Activated T-helper 1 cell treated with Interleukin-2 at 50 U/mL for 16 hours (primary cell): ENCODE data around the gene UNC119B.

Experiments
- DNase-seq: peaks from one replicate; pipeline ENCODE4 v3.0.0-alpha.2; 2020; ENCODE audit warnings: low read depth

Gene UNC119B

DNA sequence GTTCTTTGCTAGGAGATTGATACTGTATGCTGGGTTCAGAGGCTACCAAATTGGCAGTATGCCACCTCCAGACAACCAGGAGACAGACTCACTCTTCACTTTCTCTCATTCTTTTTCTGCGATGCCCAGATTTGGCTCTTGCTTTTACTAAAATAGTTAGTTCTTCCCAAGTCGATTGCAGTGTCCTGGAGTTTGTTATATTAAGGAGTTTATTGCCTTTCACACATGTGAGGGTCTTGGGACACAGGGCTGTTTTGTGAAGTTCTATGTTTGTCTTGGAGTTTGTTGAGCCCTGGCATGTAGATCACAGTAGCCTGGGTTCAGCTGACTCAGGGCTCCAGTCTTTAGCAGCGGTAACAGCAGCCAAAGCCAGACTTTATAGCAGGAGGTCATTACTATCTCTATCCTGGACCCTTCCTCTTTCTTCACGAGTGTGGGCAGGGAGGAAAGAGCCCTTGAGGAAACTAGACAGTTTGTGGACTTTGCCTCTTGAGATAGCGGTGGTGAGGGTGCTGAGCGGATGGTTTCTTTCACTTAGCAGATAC is 21.7 kb upstream of the UNC119B start:
- no peak for DNase-seq

DNA sequence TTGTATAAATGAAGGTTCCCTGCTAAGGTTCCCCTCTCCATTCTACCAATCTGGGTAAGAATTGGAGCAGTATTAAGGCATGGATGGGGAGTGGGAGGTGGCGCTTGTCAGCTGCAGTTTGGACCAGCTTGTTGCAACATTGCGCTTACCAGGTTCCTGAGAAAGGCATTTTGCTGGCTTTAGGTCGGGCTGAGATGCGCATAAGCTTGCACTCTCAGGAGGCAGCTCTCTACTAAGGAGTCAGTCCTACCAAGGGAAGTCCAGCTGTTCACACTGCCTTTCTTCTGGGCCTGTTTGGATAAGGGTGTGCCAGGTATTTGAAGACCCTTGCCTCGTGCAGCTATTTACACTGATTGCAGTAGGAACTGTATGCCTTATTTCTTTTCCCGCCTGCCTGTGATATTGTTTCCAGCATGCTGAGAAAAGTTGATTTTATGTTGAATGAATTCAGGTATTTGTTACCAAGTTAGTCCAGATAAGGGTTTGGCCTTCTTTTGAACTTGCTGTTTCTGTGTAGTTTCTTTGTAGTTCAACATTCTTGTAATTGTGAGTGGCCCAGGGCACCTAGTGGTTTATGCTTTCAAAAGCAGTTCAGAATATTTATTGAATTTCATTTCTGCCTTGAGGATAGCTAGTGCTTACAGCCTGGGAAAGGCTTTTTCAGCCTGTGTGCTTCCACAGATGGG is 20.7 kb upstream of the UNC119B start:
- no peak for DNase-seq

DNA sequence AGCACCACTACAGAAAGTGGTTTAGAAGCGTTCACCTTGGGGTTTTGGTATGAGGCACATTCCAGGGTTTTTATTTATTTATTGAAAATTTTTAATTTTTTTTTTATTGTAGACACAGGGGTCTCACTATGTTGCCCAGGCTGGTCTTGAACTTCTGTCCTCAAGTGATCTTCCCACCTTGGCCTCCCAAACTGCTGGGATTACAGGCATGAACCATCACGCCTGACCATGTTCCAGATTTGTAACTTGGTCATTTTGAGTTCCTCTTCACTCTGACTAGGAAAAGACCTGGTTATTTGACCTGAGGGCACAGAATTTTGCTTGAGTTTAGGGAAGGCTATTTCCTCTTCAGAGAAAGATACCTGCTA is 20.2 kb upstream of the UNC119B start:
- no peak for DNase-seq

GRCh38 chr12:120690978-120691377 is 19.3 kb upstream of the UNC119B start:
- no peak for DNase-seq

DNA sequence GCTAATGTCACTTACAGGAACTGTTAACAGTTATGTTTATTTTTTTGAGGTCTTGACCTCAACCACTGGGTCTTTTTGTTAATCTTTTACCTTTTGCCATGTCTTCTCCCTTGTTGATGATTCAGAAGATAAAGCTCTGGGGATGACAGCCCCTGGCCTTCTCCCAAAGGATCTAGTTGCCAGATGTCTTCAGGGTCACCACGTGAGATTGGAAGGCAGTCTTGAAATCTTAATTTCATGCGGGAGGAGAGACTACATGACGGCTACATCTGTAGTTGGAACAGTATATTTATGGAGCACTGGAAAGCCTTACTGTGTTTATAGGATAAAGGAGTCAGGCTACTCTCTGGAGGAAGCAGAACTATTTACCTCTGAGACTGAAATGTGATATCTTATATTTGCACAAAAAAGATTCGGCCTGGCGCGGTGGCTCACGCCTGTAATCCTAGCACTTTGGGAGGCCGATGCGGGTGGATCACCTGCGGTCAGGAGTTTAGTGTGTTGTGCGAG is 17.7 kb upstream of the UNC119B start:
- no peak for DNase-seq

- DNase-seq = no peak
Observed at GRCh38 chr12:120693848-120694247, 16.4 kb upstream of the UNC119B start.

DNA sequence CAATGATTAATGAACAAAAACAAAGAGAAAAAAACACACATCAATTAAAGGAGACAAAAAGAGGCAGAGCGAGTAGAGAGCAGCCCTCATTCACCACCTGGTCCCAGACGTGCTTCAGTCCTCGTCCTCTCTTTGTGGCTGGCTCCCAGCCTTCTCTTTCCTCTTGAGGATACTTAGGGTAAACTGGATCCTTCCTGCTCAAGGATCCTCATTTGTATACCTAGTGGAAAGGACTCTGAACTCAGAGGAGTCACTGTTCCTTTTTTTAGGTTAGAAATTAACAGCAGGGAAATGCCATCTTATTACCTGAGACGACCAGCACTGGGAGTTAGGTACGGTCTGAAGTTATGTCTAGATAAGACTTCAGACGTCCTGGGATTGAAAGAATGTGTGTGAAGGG is 13.6 kb upstream of the UNC119B start:
- DNase-seq = no peak

GRCh38 chr12:120697344-120697743 is 12.9 kb upstream of the UNC119B start:
- DNase-seq = no peak

DNA sequence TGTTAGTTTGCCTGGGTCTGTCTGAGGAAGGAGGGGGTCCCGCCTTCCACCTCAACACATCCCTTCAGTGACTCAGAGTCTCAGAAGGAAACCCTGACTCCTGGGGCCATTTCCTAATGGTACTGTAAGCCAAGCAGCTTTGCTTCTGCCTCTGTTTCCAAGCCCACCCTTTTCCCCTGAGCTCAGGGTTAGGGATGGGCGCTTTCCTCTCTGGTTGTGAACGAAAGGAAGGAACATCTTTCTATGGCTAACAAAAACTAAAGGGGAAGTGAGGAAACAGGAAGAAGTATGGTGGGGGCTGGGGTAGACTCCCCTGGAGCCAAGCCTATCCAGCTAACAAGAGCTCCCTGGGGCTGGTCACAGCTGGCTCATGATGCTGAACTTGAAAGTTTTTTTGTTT is 11.6 kb upstream of the UNC119B start:
- no peak for DNase-seq

DNA sequence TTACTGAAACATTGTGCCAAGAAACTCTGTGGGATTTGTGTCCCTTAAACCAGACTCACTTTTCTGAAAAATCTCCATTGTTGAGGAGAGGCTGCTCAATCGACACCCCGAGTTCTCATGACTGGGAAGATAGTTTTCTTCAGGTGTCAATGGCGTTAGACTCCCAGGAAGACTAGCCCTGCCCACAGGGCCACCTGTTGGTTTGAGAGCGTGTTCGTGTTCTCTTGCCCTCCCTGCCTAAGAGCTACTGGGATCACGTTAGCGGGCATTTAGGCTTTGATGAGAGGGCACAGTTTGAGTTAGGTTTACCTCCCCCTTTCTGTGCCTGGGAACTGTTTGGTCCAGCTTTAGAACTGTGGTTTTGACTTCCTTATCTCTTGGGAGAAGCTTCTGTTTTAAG is 10.7 kb upstream of the UNC119B start:
- DNase-seq = no peak

- no peak for DNase-seq
Observed at GRCh38 chr12:120700886-120701285, 9.4 kb upstream of the UNC119B start.

GRCh38 chr12:120702637-120703036 is 7.6 kb upstream of the UNC119B start:
- DNase-seq = no peak

GRCh38 chr12:120703311-120703942 is 6.8 kb upstream of the UNC119B start:
- no peak for DNase-seq

- DNase-seq = no peak
Observed at GRCh38 chr12:120705618-120706017, 4.6 kb upstream of the UNC119B start.

GRCh38 chr12:120706029-120706428 is 4.2 kb upstream of the UNC119B start:
- no peak for DNase-seq

GRCh38 chr12:120708651-120709050 is 1.6 kb upstream of the UNC119B start:
- no peak for DNase-seq

GRCh38 chr12:120710805-120711296 is 593 bp downstream of the UNC119B start:
- peak; percentile 9 for DNase-seq

DNA sequence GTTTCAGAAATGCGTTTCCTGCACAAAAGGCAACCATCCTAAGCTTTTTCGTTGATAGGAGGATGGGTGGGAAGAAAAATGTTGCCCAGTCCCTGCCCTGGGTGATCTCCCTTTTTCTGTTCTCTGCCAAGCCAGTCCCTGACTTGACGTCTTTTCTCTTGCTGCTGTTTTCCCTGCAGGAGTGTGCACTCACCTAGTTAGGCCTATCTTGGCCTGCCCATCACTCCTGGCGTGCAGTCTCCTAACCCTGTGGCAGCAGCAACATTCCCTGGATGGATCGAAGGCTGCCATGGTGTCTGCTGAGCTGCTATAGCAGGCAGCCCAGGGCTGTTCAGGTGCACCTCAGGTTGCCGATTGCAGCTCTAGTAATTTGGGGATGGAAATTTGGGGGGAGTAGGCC is 1.2 kb downstream of the UNC119B start:
- no peak for DNase-seq

GRCh38 chr12:120712610-120713009 is 2.4 kb downstream of the UNC119B start:
- DNase-seq = no peak

DNA sequence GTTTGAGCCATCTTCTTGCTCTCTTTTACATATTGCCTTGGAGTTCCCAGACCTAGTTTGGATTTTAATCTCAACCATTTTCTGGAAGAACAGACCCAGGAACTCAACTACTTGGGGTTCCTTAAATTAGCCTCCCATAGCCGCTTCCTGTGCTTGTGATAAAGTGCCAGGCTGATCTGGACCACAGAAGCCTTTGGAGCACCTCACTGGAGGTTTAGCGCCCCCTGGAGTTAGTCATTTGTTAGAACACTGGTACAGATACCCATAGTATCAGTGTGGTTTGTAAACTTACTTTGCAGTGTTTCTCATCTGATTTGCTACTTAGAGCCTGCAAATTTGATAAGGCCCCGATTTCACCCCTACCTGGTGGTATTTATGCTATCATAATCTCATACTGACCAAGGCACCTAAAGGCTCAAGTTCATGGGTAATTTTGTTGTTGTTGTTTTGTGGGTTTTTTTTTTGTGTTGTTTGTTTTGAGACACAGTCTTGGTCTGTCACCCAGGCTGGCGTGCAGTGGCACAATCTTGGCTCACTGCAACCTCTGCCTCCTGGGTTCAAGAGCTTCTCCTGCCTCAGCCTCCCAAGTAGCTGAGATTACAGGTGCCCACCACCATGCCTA is 3.7 kb downstream of the UNC119B start:
- peak; percentile 48 for DNase-seq

- DNase-seq = no peak
Observed at GRCh38 chr12:120718055-120718454, 7.8 kb downstream of the UNC119B start.

DNA sequence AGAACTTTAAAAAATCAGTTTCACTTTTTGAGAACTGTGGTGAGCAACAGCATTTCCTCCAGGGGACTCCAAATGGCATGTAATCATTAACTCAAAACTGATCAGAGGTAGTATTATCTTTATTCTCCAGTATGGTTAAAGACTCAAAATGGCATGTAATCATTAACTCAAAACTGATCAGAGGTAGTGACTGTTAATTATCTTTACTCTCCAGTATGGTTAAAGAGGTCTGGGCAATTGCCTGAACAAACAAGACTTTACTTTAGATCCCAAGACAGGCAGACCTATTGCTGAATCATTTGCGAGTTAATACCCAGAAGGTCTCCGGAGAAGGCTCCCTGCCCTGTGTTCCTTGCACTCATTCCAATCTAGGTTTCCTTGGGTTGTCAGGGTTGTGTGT is 8.8 kb downstream of the UNC119B start:
- DNase-seq = no peak
